Measurements from ENCODE around the gene TMED5. TPM values are rescaled to one million over a fixed set of nuclear protein-coding genes. Genes with fewer than 3 reads are reported as not detected.
A peak's percentile ranks its signal among the peaks of the same experiment; 100 is the strongest.

TMED5 gene
- polyA plus RNA-seq, 4 donors: 8.9 to 53.4 (median 18.1) TPM

DNA sequence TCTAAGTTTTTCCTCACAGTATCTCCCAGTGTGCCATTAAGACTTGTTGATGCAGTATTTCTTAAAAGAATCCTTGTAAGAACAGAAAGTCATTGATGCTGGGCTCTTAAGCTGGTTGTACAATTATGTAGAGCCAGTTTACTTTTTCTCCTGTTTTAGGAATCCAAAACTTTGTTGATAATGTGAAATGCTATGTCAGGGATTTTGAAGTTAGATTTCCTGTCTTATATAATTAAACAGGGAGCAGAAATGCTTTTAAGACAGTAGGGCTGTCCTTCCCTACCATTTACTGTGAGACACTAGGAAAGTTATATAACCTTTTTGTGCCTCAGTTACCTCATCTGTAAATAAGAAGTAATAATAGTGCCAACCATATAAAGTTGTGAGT lies 26.3 kb upstream of the TMED5 start:
- Histone ChIP-seq H3K27me3 (ENCODE audit: control insufficient read depth in 3 of 3, insufficient read depth in 3 of 3, low read length in 3 of 3) (no peaks in the 10 kb centered on the region), H3K4me1 (ENCODE audit: control insufficient read depth in 3 of 3, insufficient read depth in 2 of 3, low read depth in 1 of 3, low read length in 2 of 3) (no peaks in the 10 kb centered on the region), H3K9me3 (ENCODE audit: control insufficient read depth in 2 of 2, insufficient read depth in 1 of 2, low read depth in 1 of 2, low read length in 1 of 2) (no peaks in the 10 kb centered on the region), H3K4me3 (ENCODE audit: low read depth in 1 of 3, low read length in 3 of 3) (no peak overlapping the region), H3K36me3 (ENCODE audit: control insufficient read depth in 3 of 3, insufficient read depth in 2 of 3, low read depth in 1 of 3, low read length in 3 of 3) (peaks cover 0 to 2% (median 0%) of the 10 kb centered on the region in 3 donors), H3K27ac (ENCODE audit: low read depth in 1 of 3, low read length in 2 of 3) (no peak overlapping the region)
- FAIRE-seq: no peak
- DNase-seq: no peak

DNA sequence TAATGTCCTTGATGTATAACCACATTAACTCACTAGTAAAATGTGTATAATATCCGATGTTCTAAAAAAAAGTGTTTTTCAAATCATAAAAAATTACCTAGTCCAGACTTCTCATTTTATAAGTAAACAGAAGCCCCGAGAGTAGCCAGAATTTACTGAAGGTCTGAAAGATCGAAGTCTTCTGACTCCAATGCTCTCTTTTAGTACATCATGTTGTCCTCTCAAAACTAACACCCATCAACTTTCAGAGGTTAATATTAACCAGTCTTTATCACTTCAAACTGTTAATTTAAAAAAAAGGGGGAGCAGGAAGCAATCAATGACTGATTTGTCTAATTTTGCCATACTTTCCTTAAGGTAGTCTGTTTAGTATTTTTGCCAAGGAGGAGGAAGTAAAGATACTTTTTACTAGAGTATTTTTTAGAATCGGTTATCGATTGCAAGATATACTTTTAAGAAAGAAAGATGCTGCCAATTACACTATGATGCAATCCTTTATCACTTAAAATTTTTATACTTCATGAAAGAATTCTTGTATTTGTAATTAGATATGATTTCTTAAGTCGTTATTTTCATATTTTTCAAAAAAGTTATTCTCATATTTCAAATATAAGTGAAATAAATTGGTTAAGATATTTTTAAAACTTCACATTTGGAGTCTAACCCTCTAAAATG lies 25.8 kb upstream of the TMED5 start:
- Histone ChIP-seq H3K9me3 (ENCODE audit: control insufficient read depth in 2 of 2, insufficient read depth in 1 of 2, low read depth in 1 of 2, low read length in 1 of 2) (no peaks in the 10 kb centered on the region), H3K27me3 (ENCODE audit: control insufficient read depth in 3 of 3, insufficient read depth in 3 of 3, low read length in 3 of 3) (no peaks in the 10 kb centered on the region), H3K27ac (ENCODE audit: low read depth in 1 of 3, low read length in 2 of 3) (no peak overlapping the region), H3K36me3 (ENCODE audit: control insufficient read depth in 3 of 3, insufficient read depth in 2 of 3, low read depth in 1 of 3, low read length in 3 of 3) (peaks cover 0 to 2% (median 0%) of the 10 kb centered on the region in 3 donors), H3K4me1 (ENCODE audit: control insufficient read depth in 3 of 3, insufficient read depth in 2 of 3, low read depth in 1 of 3, low read length in 2 of 3) (no peaks in the 10 kb centered on the region), H3K4me3 (ENCODE audit: low read depth in 1 of 3, low read length in 3 of 3) (no peak overlapping the region)
- FAIRE-seq: no peak
- 54 to 77% (median 63%) methylated on average over 6 of the region's 6 CpGs for WGBS, 3 donors
- DNase-seq: no peak

DNA sequence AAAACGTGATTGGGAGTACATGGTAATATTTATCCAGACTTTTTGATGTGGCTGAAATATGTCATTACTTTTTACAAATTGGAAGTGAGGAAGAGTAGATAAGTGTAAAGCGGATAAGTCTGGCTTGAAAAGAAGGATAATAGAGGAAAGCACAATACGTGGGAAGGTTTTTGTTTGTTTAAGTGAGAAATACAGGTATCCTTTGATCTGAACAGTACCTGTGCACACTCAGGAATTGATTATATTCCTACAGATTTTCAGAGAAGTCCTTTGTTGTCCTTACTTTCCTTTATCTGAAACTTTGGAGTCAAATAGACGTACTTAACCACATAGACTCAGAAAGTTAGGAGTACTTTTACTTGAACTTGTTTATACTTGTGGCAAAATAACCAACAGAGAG lies 20.5 kb upstream of the TMED5 start:
- no peaks in the 10 kb centered on the region for H3K9me3 ChIP-seq (ENCODE audit: control insufficient read depth in 2 of 2, insufficient read depth in 1 of 2, low read depth in 1 of 2, low read length in 1 of 2)
- H3K4me1 ChIP-seq (ENCODE audit: control insufficient read depth in 3 of 3, insufficient read depth in 2 of 3, low read depth in 1 of 3, low read length in 2 of 3): no peaks in the 10 kb centered on the region
- WGBS, 3 donors: 87 to 89% (median 88%) methylated on average over 4 of the region's 4 CpGs
- no peak overlapping the region for H3K27ac ChIP-seq (ENCODE audit: low read depth in 1 of 3, low read length in 2 of 3)
- FAIRE-seq (no peak), DNase-seq (no peak)
- H3K36me3 ChIP-seq (ENCODE audit: control insufficient read depth in 3 of 3, insufficient read depth in 2 of 3, low read depth in 1 of 3, low read length in 3 of 3): peaks cover 0 to 14% (median 0%) of the 10 kb centered on the region in 3 donors
- H3K27me3 ChIP-seq (ENCODE audit: control insufficient read depth in 3 of 3, insufficient read depth in 3 of 3, low read length in 3 of 3): no peaks in the 10 kb centered on the region
- H3K4me3 ChIP-seq (ENCODE audit: low read depth in 1 of 3, low read length in 3 of 3): no peak overlapping the region

DNA sequence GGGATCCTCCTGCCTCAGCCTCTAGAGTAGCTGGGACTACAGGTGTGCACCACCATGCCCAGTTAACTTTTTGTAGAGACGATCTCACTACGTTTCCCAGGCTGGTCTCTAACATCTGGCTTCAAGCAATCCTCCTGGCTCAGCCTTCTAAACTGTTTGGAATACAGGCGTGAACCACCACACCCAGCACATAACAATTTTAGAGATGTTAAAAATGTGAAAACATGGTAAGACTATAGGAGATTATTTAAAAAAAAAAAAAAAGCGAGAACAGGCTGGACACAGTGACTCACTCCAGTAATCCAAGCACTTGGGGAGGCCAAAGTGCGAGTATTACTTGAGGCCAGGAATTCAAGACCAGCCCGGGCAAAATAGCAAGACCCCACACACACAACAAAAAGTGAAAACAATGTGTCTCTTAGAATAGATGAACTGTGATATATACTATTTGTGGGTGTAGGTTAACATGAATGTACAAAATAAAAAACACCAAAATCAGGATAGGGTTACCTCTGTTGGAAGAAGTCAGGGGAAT lies 19.9 kb upstream of the TMED5 start:
- H3K4me1 ChIP-seq (ENCODE audit: control insufficient read depth in 3 of 3, insufficient read depth in 2 of 3, low read depth in 1 of 3, low read length in 2 of 3): no peaks in the 10 kb centered on the region
- H3K27me3 ChIP-seq (ENCODE audit: control insufficient read depth in 3 of 3, insufficient read depth in 3 of 3, low read length in 3 of 3): no peaks in the 10 kb centered on the region
- WGBS, 3 donors: 93 to 94% (median 93%) methylated on average over 6 of the region's 6 CpGs
- peaks cover 0 to 14% (median 0%) of the 10 kb centered on the region in 3 donors for H3K36me3 ChIP-seq (ENCODE audit: control insufficient read depth in 3 of 3, insufficient read depth in 2 of 3, low read depth in 1 of 3, low read length in 3 of 3)
- no peaks in the 10 kb centered on the region for H3K9me3 ChIP-seq (ENCODE audit: control insufficient read depth in 2 of 2, insufficient read depth in 1 of 2, low read depth in 1 of 2, low read length in 1 of 2)
- FAIRE-seq (no peak), DNase-seq (no peak)
- no peak overlapping the region for H3K4me3 ChIP-seq (ENCODE audit: low read depth in 1 of 3, low read length in 3 of 3)
- H3K27ac ChIP-seq (ENCODE audit: low read depth in 1 of 3, low read length in 2 of 3): no peak overlapping the region

DNA sequence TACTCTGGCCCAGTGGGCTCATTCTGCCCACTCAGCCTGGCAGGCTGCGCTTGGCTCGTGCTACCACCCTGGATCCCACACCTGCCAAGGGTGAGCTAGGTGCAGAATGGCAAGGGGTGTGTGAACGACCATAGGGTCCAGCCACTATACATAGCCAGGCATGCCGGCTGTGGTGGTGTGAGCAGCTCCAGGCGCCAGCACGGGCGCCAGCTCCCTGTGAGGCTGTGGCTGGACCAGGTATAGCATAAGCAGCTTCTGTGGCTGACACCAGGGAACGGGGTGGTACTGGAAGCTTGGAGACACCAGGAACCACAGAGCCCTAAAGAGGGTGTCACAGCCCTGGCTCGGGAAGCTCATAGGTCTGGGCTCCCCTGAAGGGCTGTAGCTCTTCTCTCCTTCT lies 18.9 kb upstream of the TMED5 start:
- Histone ChIP-seq H3K36me3 (ENCODE audit: control insufficient read depth in 3 of 3, insufficient read depth in 2 of 3, low read depth in 1 of 3, low read length in 3 of 3) (peaks cover 0 to 14% (median 0%) of the 10 kb centered on the region in 3 donors), H3K27me3 (ENCODE audit: control insufficient read depth in 3 of 3, insufficient read depth in 3 of 3, low read length in 3 of 3) (no peaks in the 10 kb centered on the region), H3K27ac (ENCODE audit: low read depth in 1 of 3, low read length in 2 of 3) (no peak overlapping the region), H3K9me3 (ENCODE audit: control insufficient read depth in 2 of 2, insufficient read depth in 1 of 2, low read depth in 1 of 2, low read length in 1 of 2) (no peaks in the 10 kb centered on the region), H3K4me1 (ENCODE audit: control insufficient read depth in 3 of 3, insufficient read depth in 2 of 3, low read depth in 1 of 3, low read length in 2 of 3) (no peaks in the 10 kb centered on the region), H3K4me3 (ENCODE audit: low read depth in 1 of 3, low read length in 3 of 3) (no peak overlapping the region)
- 98 to 99% (median 98%) methylated on average over 9 of the region's 9 CpGs for WGBS, 3 donors
- FAIRE-seq (no peak), DNase-seq (no peak)

DNA sequence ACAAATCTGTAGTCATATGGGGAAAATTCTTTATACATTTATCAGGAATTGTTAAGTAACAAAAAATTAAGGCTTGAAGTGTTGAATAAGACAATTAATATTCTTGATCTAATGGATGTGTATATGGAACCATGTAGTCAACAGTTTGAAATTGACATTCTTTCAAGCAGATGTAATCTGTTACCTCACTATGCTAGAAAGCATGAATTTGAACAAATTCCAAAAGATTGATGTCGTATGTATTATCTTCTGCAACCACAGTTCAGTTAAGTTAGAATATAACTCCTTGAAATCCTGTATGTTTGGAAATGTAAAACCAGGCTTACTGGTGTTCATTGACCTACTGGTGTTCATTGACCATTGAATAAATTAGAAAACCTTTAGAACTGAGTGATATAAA lies 16.4 kb upstream of the TMED5 start:
- 90 to 92% (median 90%) methylated on average over 1 of the region's 1 CpG for WGBS, 3 donors
- no peak overlapping the region for H3K4me3 ChIP-seq (ENCODE audit: low read depth in 1 of 3, low read length in 3 of 3)
- no peaks in the 10 kb centered on the region for H3K4me1 ChIP-seq (ENCODE audit: control insufficient read depth in 3 of 3, insufficient read depth in 2 of 3, low read depth in 1 of 3, low read length in 2 of 3)
- peaks cover 0 to 17% (median 0%) of the 10 kb centered on the region in 3 donors for H3K36me3 ChIP-seq (ENCODE audit: control insufficient read depth in 3 of 3, insufficient read depth in 2 of 3, low read depth in 1 of 3, low read length in 3 of 3)
- FAIRE-seq (peak; percentile 71), DNase-seq (no peak)
- H3K9me3 ChIP-seq (ENCODE audit: control insufficient read depth in 2 of 2, insufficient read depth in 1 of 2, low read depth in 1 of 2, low read length in 1 of 2): no peaks in the 10 kb centered on the region
- no peaks in the 10 kb centered on the region for H3K27me3 ChIP-seq (ENCODE audit: control insufficient read depth in 3 of 3, insufficient read depth in 3 of 3, low read length in 3 of 3)
- H3K27ac ChIP-seq (ENCODE audit: low read depth in 1 of 3, low read length in 2 of 3): no peak overlapping the region

DNA sequence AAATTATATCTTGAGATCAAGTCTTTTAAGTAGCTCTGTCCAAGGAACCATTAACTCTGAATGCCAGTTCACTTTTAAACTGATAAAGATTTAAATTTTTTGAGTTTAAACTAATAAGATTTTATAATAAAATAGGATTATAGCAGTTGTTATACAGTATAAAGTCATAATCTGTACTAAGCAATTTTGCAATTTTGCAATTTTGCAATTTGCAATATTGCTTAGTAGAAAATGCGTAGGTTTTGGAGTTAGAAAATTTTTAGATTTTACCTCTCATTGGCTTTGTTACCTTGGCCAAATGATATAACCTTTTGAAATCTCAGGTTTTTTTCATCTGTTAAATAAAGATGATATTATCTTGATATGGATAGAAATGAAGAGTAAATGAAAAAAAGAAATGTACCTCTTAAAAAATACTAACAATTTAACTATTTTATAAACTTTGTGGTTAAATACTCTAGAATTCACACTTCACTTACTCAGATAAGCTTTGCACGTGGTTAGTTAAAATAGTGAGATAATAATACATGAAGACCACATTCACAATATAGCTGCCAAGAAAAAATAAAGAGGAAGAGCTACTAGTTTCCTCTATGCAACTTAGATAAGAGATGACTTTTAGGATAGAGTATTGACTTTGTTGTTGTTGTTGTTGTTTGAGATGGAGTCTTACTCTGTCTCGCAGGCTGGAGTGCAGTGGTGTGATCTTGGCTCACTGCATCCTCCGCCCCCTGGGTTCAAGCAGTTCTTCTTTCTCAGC lies 14.2 kb upstream of the TMED5 start:
- DNase-seq (no peak), FAIRE-seq (peak; percentile 33)
- H3K4me1 ChIP-seq (ENCODE audit: control insufficient read depth in 3 of 3, insufficient read depth in 2 of 3, low read depth in 1 of 3, low read length in 2 of 3): no peaks in the 10 kb centered on the region
- 82 to 94% (median 85%) methylated on average over 4 of the region's 4 CpGs for WGBS, 3 donors
- no peak overlapping the region for H3K27ac ChIP-seq (ENCODE audit: low read depth in 1 of 3, low read length in 2 of 3)
- no peaks in the 10 kb centered on the region for H3K9me3 ChIP-seq (ENCODE audit: control insufficient read depth in 2 of 2, insufficient read depth in 1 of 2, low read depth in 1 of 2, low read length in 1 of 2)
- no peak overlapping the region for H3K4me3 ChIP-seq (ENCODE audit: low read depth in 1 of 3, low read length in 3 of 3)
- H3K36me3 ChIP-seq (ENCODE audit: control insufficient read depth in 3 of 3, insufficient read depth in 2 of 3, low read depth in 1 of 3, low read length in 3 of 3): peaks cover 0 to 13% (median 0%) of the 10 kb centered on the region in 3 donors
- no peaks in the 10 kb centered on the region for H3K27me3 ChIP-seq (ENCODE audit: control insufficient read depth in 3 of 3, insufficient read depth in 3 of 3, low read length in 3 of 3)

DNA sequence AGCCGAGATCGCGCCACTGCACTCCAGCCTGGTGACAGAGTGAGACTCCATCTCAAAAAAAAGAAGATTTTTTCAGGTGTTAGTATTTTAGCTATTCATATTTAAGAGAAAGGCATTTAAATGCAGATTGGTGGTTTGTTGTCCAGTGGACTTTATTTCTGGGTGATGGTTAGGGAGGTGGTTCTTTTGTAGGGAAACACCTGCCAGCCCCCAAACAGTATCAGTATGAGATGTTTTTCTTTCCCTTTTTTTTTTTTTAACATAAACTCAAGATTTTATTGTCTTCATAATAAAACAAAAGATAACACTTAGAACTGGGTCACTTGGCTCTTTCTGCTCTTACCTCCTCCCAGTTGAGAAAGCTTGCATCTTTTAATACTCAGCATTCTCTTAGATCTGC lies 10.2 kb upstream of the TMED5 start:
- no peaks in the 10 kb centered on the region for H3K4me1 ChIP-seq (ENCODE audit: control insufficient read depth in 3 of 3, insufficient read depth in 2 of 3, low read depth in 1 of 3, low read length in 2 of 3)
- no peak for FAIRE-seq
- no peaks in the 10 kb centered on the region for H3K9me3 ChIP-seq (ENCODE audit: control insufficient read depth in 2 of 2, insufficient read depth in 1 of 2, low read depth in 1 of 2, low read length in 1 of 2)
- H3K27me3 ChIP-seq (ENCODE audit: control insufficient read depth in 3 of 3, insufficient read depth in 3 of 3, low read length in 3 of 3): no peaks in the 10 kb centered on the region
- DNase-seq: no peak
- H3K27ac ChIP-seq (ENCODE audit: low read depth in 1 of 3, low read length in 2 of 3): no peak overlapping the region
- peaks cover 0 to 5% (median 0%) of the 10 kb centered on the region in 3 donors for H3K36me3 ChIP-seq (ENCODE audit: control insufficient read depth in 3 of 3, insufficient read depth in 2 of 3, low read depth in 1 of 3, low read length in 3 of 3)
- 98 to 100% (median 100%) methylated on average over 3 of the region's 3 CpGs for WGBS, 3 donors
- no peak overlapping the region for H3K4me3 ChIP-seq (ENCODE audit: low read depth in 1 of 3, low read length in 3 of 3)
